ENCODE measurements around the gene BIRC7. TPM values are rescaled to one million over a fixed set of nuclear protein-coding genes. Genes with fewer than 3 reads are reported as not detected.

The BIRC7 gene
- total and polyA plus RNA-seq, 10 donors: 0.40 to 2.9 (median 1.2) TPM; not detected in 2

DNA sequence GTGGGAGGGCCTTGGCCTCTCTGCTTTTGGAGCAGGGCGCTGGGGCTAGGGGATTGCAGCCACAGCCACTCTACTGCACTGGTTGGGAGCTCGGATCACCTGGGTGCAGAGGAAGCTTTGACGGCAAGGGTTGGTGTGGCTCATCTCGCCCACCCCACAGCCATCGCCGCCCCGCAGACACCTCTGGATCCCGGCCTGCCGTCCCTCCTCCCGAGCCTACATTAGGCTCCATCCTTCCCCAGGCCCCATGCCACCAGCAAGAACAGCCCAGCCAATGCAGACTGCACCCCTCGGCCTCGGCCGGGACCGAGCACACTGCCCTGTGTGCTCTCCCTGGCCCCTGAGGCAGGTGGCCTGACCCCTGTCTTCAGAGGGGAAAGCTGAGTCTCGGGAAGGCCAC lies 24.8 kb downstream of the BIRC7 start:
- Histone ChIP-seq H3K9me3 (no peaks in the 10 kb centered on the region), H3K36me3 (no peaks in the 10 kb centered on the region), H3K4me1 (peaks cover 0 to 3% (median 0%) of the 10 kb centered on the region in 6 donors), H3K27ac (no peak overlapping the region), H3K27me3 (replicated peaks in 1 of 7) (peaks cover 0 to 95% (median 31%) of the 10 kb centered on the region in 7 donors), H3K4me3 (no peak overlapping the region)
- TF ChIP-seq, protein P1, sequence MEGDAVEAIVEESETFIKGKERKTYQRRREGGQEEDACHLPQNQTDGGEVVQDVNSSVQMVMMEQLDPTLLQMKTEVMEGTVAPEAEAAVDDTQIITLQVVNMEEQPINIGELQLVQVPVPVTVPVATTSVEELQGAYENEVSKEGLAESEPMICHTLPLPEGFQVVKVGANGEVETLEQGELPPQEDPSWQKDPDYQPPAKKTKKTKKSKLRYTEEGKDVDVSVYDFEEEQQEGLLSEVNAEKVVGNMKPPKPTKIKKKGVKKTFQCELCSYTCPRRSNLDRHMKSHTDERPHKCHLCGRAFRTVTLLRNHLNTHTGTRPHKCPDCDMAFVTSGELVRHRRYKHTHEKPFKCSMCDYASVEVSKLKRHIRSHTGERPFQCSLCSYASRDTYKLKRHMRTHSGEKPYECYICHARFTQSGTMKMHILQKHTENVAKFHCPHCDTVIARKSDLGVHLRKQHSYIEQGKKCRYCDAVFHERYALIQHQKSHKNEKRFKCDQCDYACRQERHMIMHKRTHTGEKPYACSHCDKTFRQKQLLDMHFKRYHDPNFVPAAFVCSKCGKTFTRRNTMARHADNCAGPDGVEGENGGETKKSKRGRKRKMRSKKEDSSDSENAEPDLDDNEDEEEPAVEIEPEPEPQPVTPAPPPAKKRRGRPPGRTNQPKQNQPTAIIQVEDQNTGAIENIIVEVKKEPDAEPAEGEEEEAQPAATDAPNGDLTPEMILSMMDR (IDR thresholded peaks at IDR 0.05 in 8 of 11, conservative IDR thresholded peaks at IDR 0.05 in 3 of 11): no peak
- DNase-seq: no peak
- intact Hi-C loops (cut with DNase I; ENCODE audit: low total_unique reads): no loop called here
- 77 to 92% (median 85%) methylated on average over 7 to 15 of the region's 15 CpGs for WGBS, 5 donors

DNA sequence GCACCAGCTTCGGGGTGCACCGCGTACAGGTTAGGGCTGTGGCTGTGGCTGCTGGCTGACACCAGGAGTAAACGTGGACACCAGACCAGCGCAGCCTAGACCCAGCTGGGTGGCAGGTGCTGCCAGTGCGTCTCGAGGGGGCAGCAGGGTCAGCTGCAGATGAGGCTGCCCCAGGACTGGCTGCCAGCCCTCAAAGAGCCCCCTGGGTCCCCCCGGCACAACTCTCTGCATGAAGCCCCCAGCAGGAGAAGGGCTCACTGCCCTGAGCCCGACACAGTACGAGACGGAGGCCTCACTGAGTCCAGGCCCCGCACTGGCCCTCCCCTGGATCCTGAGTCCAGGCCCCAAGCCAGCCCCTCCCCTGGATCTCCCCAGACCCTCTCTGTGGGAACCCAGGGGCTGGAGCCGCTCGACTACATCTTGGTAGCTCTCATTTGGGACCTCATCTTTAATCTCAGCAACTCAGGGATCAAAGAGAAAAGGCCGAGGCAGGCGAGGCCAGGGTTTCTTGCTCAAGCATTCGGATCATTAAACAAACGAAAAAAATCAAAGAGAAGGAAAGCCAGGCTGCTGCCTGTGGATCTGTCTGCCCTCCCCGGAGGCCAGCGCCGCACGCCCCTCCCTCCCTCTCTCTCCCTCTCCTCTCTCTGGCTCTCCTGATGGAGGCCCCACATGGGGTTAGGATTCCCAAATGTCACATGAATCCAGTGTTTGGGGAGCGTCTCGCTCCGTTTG lies 25.5 kb downstream of the BIRC7 start:
- no peak for DNase-seq
- H3K9me3 ChIP-seq: no peaks in the 10 kb centered on the region
- 58 to 71% (median 65%) methylated on average over 25 of the region's 25 CpGs for WGBS, 5 donors
- no peaks in the 10 kb centered on the region for H3K36me3 ChIP-seq
- H3K27ac ChIP-seq: no peak overlapping the region
- H3K4me3 ChIP-seq: no peak overlapping the region
- TF ChIP-seq POLR2AphosphoS5 (IDR thresholded peaks at IDR 0.05) (no peak), POLR2A (IDR thresholded peaks at IDR 0.05) (no peak)
- TF ChIP-seq, protein P1 (IDR thresholded peaks at IDR 0.05 in 8 of 11, conservative IDR thresholded peaks at IDR 0.05 in 3 of 11): no peak
- peaks cover 0 to 95% (median 31%) of the 10 kb centered on the region in 7 donors for H3K27me3 ChIP-seq (replicated peaks in 1 of 7)
- intact Hi-C loops (cut with DNase I; ENCODE audit: low total_unique reads): no loop called here
- H3K4me1 ChIP-seq: peaks cover 0 to 3% (median 0%) of the 10 kb centered on the region in 6 donors

DNA sequence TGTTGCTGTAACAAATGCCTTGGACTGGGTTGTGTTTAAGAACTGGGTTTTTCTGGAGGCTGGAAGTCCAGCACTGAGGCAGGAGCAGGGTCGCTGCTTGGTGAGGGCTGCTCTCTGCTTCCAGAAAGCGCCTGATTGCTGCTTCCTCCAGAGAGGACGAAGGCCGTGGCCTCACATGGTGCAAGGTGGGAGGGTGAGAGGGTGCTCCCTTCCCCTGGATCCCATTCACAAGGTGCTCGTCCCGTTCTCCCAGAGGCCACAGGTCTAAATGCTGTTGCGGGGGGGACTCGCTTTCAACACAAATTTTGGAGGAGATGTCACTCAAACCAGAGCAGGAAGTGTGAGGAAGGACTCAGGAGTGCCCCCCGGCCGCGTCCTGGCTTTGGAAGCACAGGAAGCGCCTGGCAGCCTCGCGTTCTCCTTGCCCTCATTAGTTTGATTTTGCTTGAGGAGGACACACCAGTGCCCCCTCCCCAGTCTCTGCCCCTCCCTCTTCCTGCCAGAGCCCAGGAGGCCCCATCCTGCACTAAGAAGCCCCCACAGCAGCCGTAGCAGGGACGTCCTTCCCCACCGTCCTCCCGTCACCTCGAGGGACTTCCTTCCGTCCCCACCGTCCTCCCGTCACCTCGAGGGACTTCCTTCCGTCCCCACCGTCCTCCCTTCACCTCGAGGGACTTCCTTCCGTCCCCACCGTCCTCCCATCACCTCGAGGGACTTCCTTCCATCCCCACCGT lies 26.3 kb downstream of the BIRC7 start:
- Histone ChIP-seq H3K4me3 (no peak overlapping the region), H3K27ac (no peak overlapping the region), H3K9me3 (no peaks in the 10 kb centered on the region), H3K27me3 (replicated peaks in 1 of 7) (peaks cover 0 to 93% (median 31%) of the 10 kb centered on the region in 7 donors), H3K4me1 (peaks cover 0 to 3% (median 0%) of the 10 kb centered on the region in 6 donors), H3K36me3 (no peaks in the 10 kb centered on the region)
- TF ChIP-seq POLR2A (IDR thresholded peaks at IDR 0.05) (no peak), POLR2AphosphoS5 (IDR thresholded peaks at IDR 0.05) (no peak)
- TF ChIP-seq, protein P1 (IDR thresholded peaks at IDR 0.05 in 8 of 11, conservative IDR thresholded peaks at IDR 0.05 in 3 of 11): no peak
- 11 to 20% (median 13%) methylated on average over 30 of the region's 30 CpGs for WGBS, 5 donors
- no peak for DNase-seq
- intact Hi-C loops (cut with DNase I; ENCODE audit: low total_unique reads): no loop called here

DNA sequence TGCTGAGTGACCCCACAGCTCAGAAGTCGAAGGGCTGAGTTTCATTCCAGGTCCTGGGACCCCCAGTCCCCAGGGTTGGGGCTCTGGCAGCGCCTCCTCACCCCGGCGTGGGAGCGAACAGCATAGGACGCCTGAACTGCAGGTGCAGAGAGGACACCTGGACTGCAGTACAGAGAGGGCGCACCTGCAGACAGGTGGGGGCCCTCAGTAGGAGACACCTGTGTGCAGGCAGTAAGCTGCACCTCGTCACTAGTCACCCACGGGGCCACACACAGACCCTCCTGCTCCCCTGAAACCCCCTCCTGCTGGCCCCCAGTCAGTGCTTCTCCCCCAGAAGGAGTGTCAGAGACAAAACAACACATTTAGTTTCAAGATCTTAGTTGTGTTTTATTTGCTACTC lies 27.1 kb downstream of the BIRC7 start:
- peaks cover 0 to 3% (median 0%) of the 10 kb centered on the region in 6 donors for H3K4me1 ChIP-seq
- H3K9me3 ChIP-seq: no peaks in the 10 kb centered on the region
- TF ChIP-seq POLR2AphosphoS5 (IDR thresholded peaks at IDR 0.05) (no peak), POLR2A (IDR thresholded peaks at IDR 0.05) (no peak)
- TF ChIP-seq, protein P1 (IDR thresholded peaks at IDR 0.05 in 8 of 11, conservative IDR thresholded peaks at IDR 0.05 in 3 of 11): no peak
- H3K27me3 ChIP-seq (replicated peaks in 1 of 7): peaks cover 0 to 98% (median 31%) of the 10 kb centered on the region in 7 donors
- H3K4me3 ChIP-seq: no peak overlapping the region
- DNase-seq: no peak
- 74 to 90% (median 83%) methylated on average over 4 to 9 of the region's 9 CpGs for WGBS, 5 donors
- H3K36me3 ChIP-seq: no peaks in the 10 kb centered on the region
- intact Hi-C loops (cut with DNase I; ENCODE audit: low total_unique reads): no loop called here
- no peak overlapping the region for H3K27ac ChIP-seq
